Measurements from ENCODE around the gene TMC8. TPM values are rescaled to one million over a fixed set of nuclear protein-coding genes. Genes with fewer than 3 reads are reported as not detected.

The TMC8 gene
- total and polyA plus RNA-seq, 2 donors = 28.6 to 196 TPM

Other genes with a start within 250 kb of the TMC8 start
- 12.0 TPM for gene TNRC6C, start 172.1 kb upstream of the TMC8 start, total RNA-seq
- gene TNRC6C, start 172.1 kb upstream of the TMC8 start, polyA plus RNA-seq = 11.8 TPM
- 83.7 TPM for gene TMC6, start 2.0 kb upstream of the TMC8 start, total RNA-seq
- 174 TPM for gene TMC6, start 2.0 kb upstream of the TMC8 start, polyA plus RNA-seq
- gene C17orf99, start 15.6 kb downstream of the TMC8 start, total RNA-seq = 2.2 TPM
- gene C17orf99, start 15.6 kb downstream of the TMC8 start, polyA plus RNA-seq = 9.8 TPM
- gene SYNGR2, start 37.8 kb downstream of the TMC8 start, total RNA-seq = 47.1 TPM
- gene SYNGR2, start 37.8 kb downstream of the TMC8 start, polyA plus RNA-seq = 149 TPM
- gene TK1, start 56.3 kb downstream of the TMC8 start, total RNA-seq = 32.3 TPM
- 3.8 TPM for gene TK1, start 56.3 kb downstream of the TMC8 start, polyA plus RNA-seq
- 29.1 TPM for gene AFMID, start 56.6 kb downstream of the TMC8 start, total RNA-seq
- gene AFMID, start 56.6 kb downstream of the TMC8 start, polyA plus RNA-seq = 19.9 TPM
- gene BIRC5, start 83.5 kb downstream of the TMC8 start, total RNA-seq = 53.2 TPM
- gene BIRC5, start 83.5 kb downstream of the TMC8 start, polyA plus RNA-seq = 6.8 TPM
- 1.8 TPM for gene TMEM235, start 100.9 kb downstream of the TMC8 start, total RNA-seq
- gene TMEM235, start 100.9 kb downstream of the TMC8 start, polyA plus RNA-seq = 0.50 TPM
- 59.5 TPM for gene SOCS3, start 229.3 kb downstream of the TMC8 start, total RNA-seq
- gene SOCS3, start 229.3 kb downstream of the TMC8 start, polyA plus RNA-seq = 126 TPM
- gene PGS1, start 247.9 kb downstream of the TMC8 start, total RNA-seq = 34.6 TPM
- gene PGS1, start 247.9 kb downstream of the TMC8 start, polyA plus RNA-seq = 32.1 TPM

All from thymus (tissue), 2 donors.